K562 (cell line): ENCODE results near the gene KCNMB1.

ENCODE experiments used
- BRD4 ChIP-seq: fragments of 200-600 bp; sonication (generic); IDR thresholded peaks from 2 replicates; pipeline ENCODE4 v1.6.1; 2017; ENCODE audit warnings: inconsistent platforms
- CTBP1 ChIP-seq: fragments of 450-650 bp; IDR thresholded peaks from 2 replicates; pipeline ENCODE4 v1.6.1; 2016; ENCODE audit warnings: borderline replicate concordance
- CTCF ChIP-seq, 3 experiments: IDR thresholded peaks in 2 of 3; conservative IDR thresholded peaks in 1 of 3; 2 replicates each; pipeline ENCODE4 v1.5.1; 2011 to 2012; ENCODE audit warnings: low read length in 3 of 3, mild to moderate bottlenecking in 3 of 3, control low read depth in 2 of 3, improper control_type of control experiment in 1 of 3, inconsistent platforms in 1 of 3, low read depth in 1 of 3, mixed read lengths in 1 of 3, moderate library complexity in 1 of 3; ENCODE audit not compliant: insufficient read depth in 2 of 3
- HMG20B ChIP-seq: fragments of 250-450 bp; sonication (Bioruptor Pico); IDR thresholded peaks from 2 replicates; pipeline ENCODE4 v1.5.0; 2021; ENCODE audit warnings: mild to moderate bottlenecking
- NBN ChIP-seq: fragments of 450-650 bp; IDR thresholded peaks from 2 replicates; pipeline ENCODE4 v1.6.1; 2016; ENCODE audit warnings: low read depth, mild to moderate bottlenecking
- NFE2L1 ChIP-seq: fragments of 450-650 bp; IDR thresholded peaks from 2 replicates; pipeline ENCODE4 v1.6.1; 2016; ENCODE audit warnings: missing genetic modification characterization, low read depth, mild to moderate bottlenecking, missing compliant biosample characterization, moderate library complexity, borderline replicate concordance
- SNAPC5 ChIP-seq: fragments of 250-450 bp; sonication (Bioruptor Pico); IDR thresholded peaks from 2 replicates; pipeline ENCODE4 v1.8.0; 2021; ENCODE audit warnings: moderate library complexity, mild to moderate bottlenecking, inconsistent platforms
- ZBED1 ChIP-seq: IDR thresholded peaks from 2 replicates; pipeline ENCODE4 v1.6.1; 2014
- ZBTB7A ChIP-seq: IDR thresholded peaks from 2 replicates; pipeline ENCODE4 v1.6.1; 2011; ENCODE audit warnings: low read depth, mild to moderate bottlenecking, low read length, moderate library complexity, borderline replicate concordance; ENCODE audit not compliant: control insufficient read depth
- ZNF407 ChIP-seq: fragments of 450-650 bp; IDR thresholded peaks from 2 replicates; pipeline ENCODE4 v1.6.1; 2016; ENCODE audit warnings: low read depth

- TF ChIP-seq NBN (no peak), SNAPC5 (CRISPR knock-in tag) (no peak), ZBED1 (no peak), NFE2L1 (tag) (no peak), ZBTB7A (no peak), ZNF407 (no peak), HMG20B (no peak), BRD4 (no peak), CTCF (IDR thresholded peaks at IDR 0.05 in 2 of 3, conservative IDR thresholded peaks at IDR 0.05 in 1 of 3; ENCODE audit: insufficient read depth in 2 of 3, low read depth in 1 of 3, low read length in 3 of 3) (no peak), CTBP1 (no peak)
Measured at GRCh38 chr5:170423692-170424091, 34.5 kb upstream of the KCNMB1 start.
